NCI-H128 (cell line): Measurements from ENCODE around the gene RUNX2.

ENCODE experiments used
- DNase-seq: peaks from one replicate; lab custom pipeline; 2025; ENCODE audit not compliant: unreplicated experiment; lab: John Stamatoyannopoulos, UW

Gene RUNX2

GRCh38 chr6:45637611-45638257 is 309.6 kb downstream of the RUNX2 start:
- no peak for DNase-seq

GRCh38 chr6:45640081-45640491 is 312.0 kb downstream of the RUNX2 start:
- no peak for DNase-seq

GRCh38 chr6:45640811-45641210 is 312.7 kb downstream of the RUNX2 start:
- no peak for DNase-seq

- DNase-seq, result no peak
These were observed 314.4 kb downstream of the RUNX2 start for GRCh38 chr6:45642331-45643125.

- DNase-seq, result no peak
These were observed 315.0 kb downstream of the RUNX2 start for GRCh38 chr6:45643126-45643525.

GRCh38 chr6:45644720-45645119 is 316.6 kb downstream of the RUNX2 start:
- DNase-seq, result no peak

- DNase-seq, result no peak
These were observed 317.2 kb downstream of the RUNX2 start for GRCh38 chr6:45645302-45645701.

GRCh38 chr6:45647341-45648261 is 319.5 kb downstream of the RUNX2 start:
- no peak for DNase-seq

GRCh38 chr6:45648262-45648620 is 320.1 kb downstream of the RUNX2 start:
- DNase-seq, result no peak

GRCh38 chr6:45650524-45651135 is 322.5 kb downstream of the RUNX2 start:
- no peak for DNase-seq

GRCh38 chr6:45651301-45651700 is 323.2 kb downstream of the RUNX2 start:
- DNase-seq, result no peak

GRCh38 chr6:45652416-45652815 is 324.3 kb downstream of the RUNX2 start:
- no peak for DNase-seq

GRCh38 chr6:45653117-45653883 is 325.2 kb downstream of the RUNX2 start:
- DNase-seq, result no peak

- no peak for DNase-seq
These were observed 326.5 kb downstream of the RUNX2 start for GRCh38 chr6:45654673-45655072.

- DNase-seq, result no peak
These were observed 327.8 kb downstream of the RUNX2 start for GRCh38 chr6:45655745-45656476.

GRCh38 chr6:45657226-45657625 is 329.1 kb downstream of the RUNX2 start:
- no peak for DNase-seq

- no peak for DNase-seq
These were observed 330.3 kb downstream of the RUNX2 start for GRCh38 chr6:45658400-45658799.

- DNase-seq, result no peak
These were observed 330.8 kb downstream of the RUNX2 start for GRCh38 chr6:45658958-45659357.

- DNase-seq, result no peak
These were observed 333.5 kb downstream of the RUNX2 start for GRCh38 chr6:45661661-45662060.
